Sciatic nerve (tissue), 2 donors: ENCODE results near the gene SHANK1. TPM values are rescaled to one million over a fixed set of nuclear protein-coding genes. Genes with fewer than 3 reads are reported as not detected.

ENCODE experiments used
- ATAC-seq: fragments of 200-7000 bp; cut with Tn5 transposase; one replicate; pipeline ENCODE4 v1.9.1; 2020; ENCODE audit warnings: mild to moderate bottlenecking, moderate library complexity
- DNase-seq: peaks from one replicate; pipeline ENCODE4 v3.0.0-alpha.2; 2020; ENCODE audit warnings: low spot score
- intact Hi-C: fragments of 100-400 bp; cut with DNase I; formaldehyde crosslinking; loops from one replicate; pipeline ENCODE4 v1.14.2; 2022
- total RNA-seq: library from RNA; stranded (reverse); fragmentation: NEBNext Ultra II Directional; extraction: Animal tissue kit (Norgen Biotek cat#: 25700); gene quantifications from one replicate; pipeline ENCODE4 v1.2.1, GENCODE V29; 2021
- donor health status: DM: no; HTN: no; CAD: no.
- donor health status: DM: no; HTN: no; CAD: no.

SHANK1 gene
- total RNA-seq, 1 donor from 2014 or later = 1.4 TPM

- DNase-seq (no peak), ATAC-seq (no peak)
- intact Hi-C loops = no loop called here
These were observed 2.4 kb downstream of the SHANK1 start for GRCh38 chr19:50717026-50717723.

DNA sequence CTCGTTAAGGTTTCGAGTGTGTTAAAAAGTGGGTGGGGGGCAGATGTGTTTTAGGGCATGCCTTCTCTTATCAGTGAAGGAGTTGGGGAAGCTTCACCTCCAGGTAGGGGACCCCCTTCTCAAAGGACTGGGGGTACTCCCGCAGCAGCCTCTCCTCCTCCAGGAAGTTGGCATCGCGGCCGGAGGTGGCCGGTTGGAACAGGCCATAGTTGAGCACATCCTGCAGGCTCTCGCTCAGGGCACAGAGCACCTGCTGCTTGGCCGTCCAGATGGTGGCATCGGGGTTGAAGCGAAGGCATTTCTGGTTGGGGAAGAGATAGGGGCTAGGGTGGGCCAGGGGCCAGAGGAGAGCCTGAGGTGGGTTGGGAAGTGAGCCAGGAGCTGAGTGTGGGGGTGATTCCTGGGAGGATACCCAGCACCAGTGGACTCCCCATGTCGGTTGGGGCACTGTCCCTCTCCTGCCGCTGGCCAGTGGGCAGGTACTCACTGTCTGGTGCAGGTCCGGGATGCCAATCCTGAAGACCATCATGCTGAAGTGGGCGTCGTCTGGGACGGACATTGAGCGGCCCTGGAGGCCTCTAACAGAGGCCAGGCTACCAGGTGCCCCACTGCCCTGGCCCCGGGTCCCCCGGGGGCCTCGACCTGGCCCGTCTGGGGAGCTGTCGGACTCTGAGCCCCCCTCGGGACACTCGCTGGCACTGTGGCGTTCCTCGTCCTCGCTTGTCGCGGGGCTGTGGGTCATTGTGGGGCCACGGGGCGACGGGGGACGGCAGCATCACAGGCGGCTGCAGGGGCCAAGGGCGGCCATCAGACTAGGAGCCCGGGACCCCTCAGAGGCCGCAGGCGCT, 3.2 kb downstream of the SHANK1 start:
- DNase-seq (no peak), ATAC-seq (no peak)
- intact Hi-C loops = no loop called here

DNA sequence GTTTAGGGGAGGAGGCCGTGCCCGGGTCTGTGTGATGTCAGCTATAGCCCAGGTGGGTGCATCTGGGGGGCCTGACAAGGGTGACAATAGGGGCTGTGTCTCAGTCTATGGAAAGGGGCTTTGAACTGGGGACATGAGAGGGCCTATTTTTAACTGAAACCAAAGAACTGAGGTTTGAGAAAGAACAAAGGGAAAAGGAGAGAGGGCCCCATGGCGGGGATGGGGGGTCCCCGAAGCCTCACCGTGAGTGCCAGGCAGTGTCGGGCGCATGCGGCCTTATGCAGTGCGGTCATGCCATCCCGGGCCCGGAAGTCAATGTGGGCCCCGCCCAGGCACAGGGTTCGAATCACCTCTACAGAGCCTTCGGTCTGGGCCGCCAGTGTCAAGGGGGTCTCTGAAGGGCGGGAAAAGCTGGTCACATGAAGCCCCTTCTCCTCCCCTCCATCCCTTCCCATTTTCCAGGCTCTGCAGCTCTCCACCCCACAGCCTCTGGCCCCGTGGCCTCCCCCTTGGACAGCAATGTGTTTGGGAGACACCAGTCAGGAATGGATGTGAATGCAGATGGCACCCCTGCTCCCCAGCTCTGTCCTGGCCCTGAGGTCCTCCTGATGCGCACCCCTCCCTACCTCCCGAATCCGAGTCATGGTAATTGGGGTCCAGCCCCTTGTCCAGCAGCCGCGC, 5.9 kb downstream of the SHANK1 start:
- ATAC-seq (no peak), DNase-seq (no peak)
- intact Hi-C loops = no loop called here

DNA sequence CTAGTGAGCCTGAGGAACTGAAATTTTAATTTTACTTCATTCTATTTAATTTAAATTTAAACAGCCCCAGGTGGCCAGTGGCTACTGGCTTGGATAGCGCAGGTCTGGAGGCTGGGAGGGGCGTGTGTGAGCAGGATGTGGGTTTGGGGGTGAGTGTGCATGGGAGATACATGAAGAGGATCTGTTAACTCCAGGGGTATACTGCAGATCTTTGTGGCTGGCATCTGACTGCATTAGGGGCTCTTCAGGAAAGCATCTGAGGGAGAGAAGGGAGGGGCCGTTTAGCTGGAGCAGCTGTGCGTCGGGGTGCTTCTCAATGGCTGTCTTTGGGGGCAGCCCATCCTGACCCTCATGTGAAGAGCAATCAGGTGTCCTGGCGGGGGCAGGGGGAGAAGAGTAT, 6.8 kb downstream of the SHANK1 start:
- DNase-seq = no peak
- intact Hi-C loops = no loop called here
- ATAC-seq = no peak

DNA sequence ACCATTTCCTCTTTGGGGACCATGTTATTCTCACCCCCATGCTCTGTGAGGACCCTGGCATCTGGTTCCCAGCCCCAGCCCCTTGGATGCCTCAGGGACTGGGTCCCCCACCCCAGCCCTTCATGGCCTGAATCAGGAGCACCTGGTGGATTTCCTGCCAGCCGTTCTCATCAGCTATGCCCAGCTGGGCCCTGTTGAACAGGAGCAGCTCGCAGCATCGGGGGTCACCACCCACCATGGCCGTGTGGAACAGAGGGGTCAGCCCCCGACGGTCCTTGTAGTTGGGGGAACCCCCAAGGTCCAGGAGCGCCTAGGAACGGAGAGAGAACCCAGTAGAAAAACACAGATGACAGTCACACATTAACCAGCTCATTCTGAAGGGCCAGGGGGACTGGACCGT, 7.8 kb downstream of the SHANK1 start:
- intact Hi-C loops = no loop called here
- no peak for ATAC-seq
- DNase-seq = no peak

DNA sequence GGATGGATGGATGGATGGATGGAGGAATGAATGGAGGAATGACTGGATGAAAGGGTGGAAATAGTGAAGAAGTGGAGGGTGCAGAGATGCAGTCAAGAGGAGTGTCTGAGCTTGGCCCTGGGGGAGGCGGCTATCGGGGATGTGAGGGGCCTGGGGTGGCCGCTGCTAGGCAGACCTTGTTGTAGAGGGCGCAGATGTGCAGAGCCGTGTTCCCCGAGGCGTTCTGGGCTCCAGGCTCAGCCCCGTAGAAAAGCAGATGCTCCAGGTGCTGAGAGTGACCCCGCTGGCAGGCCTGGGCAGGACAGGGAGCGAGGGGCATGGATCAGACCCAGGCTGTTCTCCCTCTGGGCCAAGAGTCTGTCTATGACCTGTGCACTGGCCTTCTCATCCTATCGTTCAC, 8.4 kb downstream of the SHANK1 start:
- intact Hi-C loops = no loop called here
- no peak for DNase-seq
- ATAC-seq = no peak

DNA sequence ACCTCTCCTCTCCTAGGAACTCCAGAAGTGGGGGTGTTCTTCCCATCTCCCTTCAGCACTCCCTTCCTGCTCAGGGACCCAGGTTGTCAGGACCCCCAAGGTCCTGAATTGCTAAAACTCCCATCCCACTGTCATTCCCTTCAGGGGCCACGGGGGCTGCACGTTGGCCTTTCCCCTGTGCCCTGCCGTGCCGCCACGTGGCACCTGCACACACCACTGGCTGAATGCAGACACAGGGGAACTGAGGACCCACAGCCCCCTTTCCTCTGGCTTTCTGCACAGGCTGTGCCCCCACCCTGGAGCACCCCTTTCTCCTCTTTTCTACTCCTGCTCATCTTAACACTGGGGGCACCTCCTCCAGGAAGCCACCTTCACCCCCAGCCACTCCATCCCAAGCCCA, 9.0 kb downstream of the SHANK1 start:
- intact Hi-C loops = no loop called here
- DNase-seq (no peak), ATAC-seq (no peak)

GRCh38 chr19:50710094-50710493, 9.5 kb downstream of the SHANK1 start:
- no peak for DNase-seq
- intact Hi-C loops = no loop called here
- no peak for ATAC-seq

GRCh38 chr19:50708179-50708879, 11.3 kb downstream of the SHANK1 start:
- intact Hi-C loops = no loop called here
- no peak for DNase-seq
- no peak for ATAC-seq

DNA sequence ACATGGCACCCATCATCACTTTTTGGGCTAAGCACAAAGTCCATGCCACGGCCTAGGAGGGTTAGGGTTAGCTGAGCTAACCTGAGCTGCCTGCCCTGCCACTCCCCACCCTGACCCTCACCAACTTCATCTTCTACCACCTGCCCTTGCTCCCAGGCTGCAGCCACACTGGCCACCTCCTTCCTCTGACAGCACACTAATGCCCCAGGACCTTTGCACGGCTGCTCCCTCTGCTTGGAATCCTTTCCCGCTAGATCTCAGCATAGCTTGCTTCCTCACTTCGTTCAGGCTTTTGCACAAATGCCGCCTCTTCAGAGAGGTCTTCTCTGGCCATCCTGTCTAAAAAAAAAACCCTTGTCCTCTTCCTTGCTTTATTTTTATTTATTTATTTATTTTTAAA, 13.2 kb downstream of the SHANK1 start:
- ATAC-seq (no peak), DNase-seq (no peak)
- intact Hi-C loops = no loop called here

GRCh38 chr19:50705422-50706019, 14.1 kb downstream of the SHANK1 start:
- intact Hi-C loops = no loop called here
- ATAC-seq (no peak), DNase-seq (no peak)

DNA sequence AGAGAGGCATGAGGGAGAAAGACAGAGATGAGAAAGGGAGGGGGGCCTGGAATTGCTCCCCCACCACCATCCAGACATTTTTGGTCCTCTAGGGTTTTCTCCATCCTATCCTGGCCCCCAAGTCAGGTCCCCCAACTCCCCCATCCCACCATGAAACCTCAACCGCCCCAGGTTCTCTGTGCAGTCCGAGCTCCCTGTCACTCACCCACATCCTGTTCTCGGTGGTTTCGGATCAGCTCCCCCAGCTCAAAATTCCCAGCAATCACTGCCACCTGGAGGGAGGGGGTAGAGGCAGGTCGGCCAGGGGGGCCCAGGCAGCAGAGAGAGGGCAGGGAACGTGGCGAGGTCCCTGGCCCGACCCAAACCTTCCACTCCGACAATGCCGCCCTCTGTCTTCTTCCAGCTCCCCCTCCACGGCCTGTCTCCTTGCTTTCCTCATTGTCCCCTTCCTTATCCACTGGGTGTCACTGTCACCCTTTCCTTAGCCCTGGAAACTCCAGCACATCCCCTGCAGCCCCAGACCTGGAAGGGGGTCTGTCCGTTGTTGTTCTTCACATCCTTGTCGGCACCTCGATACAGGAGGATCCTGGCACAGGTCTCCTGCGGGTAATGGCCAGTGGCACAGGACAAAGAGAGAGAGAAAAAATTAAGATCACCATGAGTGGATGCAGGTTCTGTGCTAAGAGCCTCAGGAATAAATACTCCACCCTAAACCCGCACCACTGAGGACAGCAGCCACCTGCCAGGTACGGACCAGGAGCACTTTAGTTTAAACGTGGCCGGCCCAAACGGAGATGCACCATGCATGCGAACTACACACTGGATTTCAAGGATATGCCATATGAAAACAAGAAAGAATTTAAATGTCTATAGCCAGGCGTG, 15.4 kb downstream of the SHANK1 start:
- no peak for DNase-seq
- intact Hi-C loops = no loop called here
- no peak for ATAC-seq

- ATAC-seq = no peak
- intact Hi-C loops = no loop called here
- DNase-seq = no peak
These were observed 16.5 kb downstream of the SHANK1 start for GRCh38 chr19:50702871-50703829.

DNA sequence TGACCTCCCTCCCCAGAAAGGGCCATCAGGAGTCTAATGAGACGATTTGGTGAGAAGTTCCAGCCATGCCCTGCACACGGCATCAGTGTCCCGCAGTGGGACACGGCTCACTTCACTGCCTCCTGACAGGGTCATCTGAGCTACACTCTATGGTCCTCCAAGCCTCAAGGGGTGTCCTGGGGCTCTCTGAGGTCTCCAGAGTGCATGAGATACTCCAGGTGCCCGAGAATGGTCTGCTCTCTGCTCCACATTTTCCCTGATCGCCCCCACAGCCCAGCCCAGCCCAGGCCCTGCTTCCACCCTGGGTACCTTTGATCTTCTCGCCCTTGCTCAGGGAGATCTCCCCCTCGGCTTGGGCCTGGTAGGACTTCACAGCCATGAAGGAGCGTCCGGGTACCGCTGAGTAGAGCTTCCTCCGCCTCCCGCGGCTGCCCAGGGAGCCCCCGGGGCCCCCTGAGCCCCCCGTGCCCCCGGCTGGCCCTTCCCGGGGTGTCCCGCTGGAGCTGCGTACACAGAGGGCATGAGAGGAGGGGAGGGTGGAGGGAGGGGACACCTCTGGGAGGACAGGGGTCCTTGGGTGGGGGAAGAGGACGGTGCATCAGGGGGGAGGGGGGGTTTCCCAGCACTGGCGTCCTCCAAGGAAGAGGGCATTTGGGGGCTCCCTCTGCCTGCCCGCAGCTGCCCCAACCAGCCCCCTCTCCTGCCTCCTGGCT, 17.3 kb downstream of the SHANK1 start:
- intact Hi-C loops = no loop called here
- ATAC-seq (no peak), DNase-seq (no peak)

GRCh38 chr19:50701367-50701985, 18.1 kb downstream of the SHANK1 start:
- DNase-seq (no peak), ATAC-seq (no peak)
- intact Hi-C loops = no loop called here
